Tibial nerve (tissue), 4 donors: Measurements from ENCODE around the gene IER5. TPM values are rescaled to one million over a fixed set of nuclear protein-coding genes. Genes with fewer than 3 reads are reported as not detected.
"Not testable (repeated sequence)": the region's sequence is repeated elsewhere in the genome, so short reads cannot be mapped to it uniquely, and the experiment has no call there.

Source experiments
- DNase-seq, 2 donors: peaks; one replicate each; pipeline ENCODE4 v3.0.0-alpha.2; 2019; ENCODE audit warnings: low spot score in 2 of 2
- H3K27ac ChIP-seq, 4 donors: fragments of 200-600 bp; sonication (generic) in 3 of 4; one replicate each; pipeline ENCODE4 v1.5.1; 2017 to 2019; ENCODE audit warnings: mild to moderate bottlenecking in 1 of 4
- H3K27me3 ChIP-seq, 2 donors: fragments of 200-600 bp; sonication (generic) in 1 of 2; one replicate each; pipeline versions ENCODE4 v1.5.1 to v1.6.0; 2017 to 2019
- H3K36me3 ChIP-seq, 3 donors: fragments of 200-600 bp; sonication (generic); one replicate each; pipeline ENCODE4 v1.5.1; 2018 to 2019
- H3K4me1 ChIP-seq, 4 donors: fragments of 200-600 bp; sonication (generic) in 3 of 4; one replicate each; pipeline ENCODE4 v1.5.1; 2017 to 2019
- H3K4me3 ChIP-seq, 4 donors: fragments of 200-600 bp; sonication (generic) in 3 of 4; one replicate each; pipeline ENCODE4 v1.5.1; 2017 to 2019; ENCODE audit warnings: mild to moderate bottlenecking in 1 of 4, moderate library complexity in 1 of 4
- H3K9me3 ChIP-seq, 4 donors: fragments of 200-600 bp; sonication (generic) in 3 of 4; one replicate each; pipeline ENCODE4 v1.5.1; 2017 to 2019
- EP300 ChIP-seq, 2 donors: sonication (generic); formaldehyde crosslinking; IDR thresholded peaks; one replicate each; pipeline ENCODE4 v1.6.1; 2017; ENCODE audit warnings: antibody characterized with exemption in 2 of 2, mild to moderate bottlenecking in 1 of 2
- POLR2A ChIP-seq, 2 donors: fragments of 450-650 bp; IDR thresholded peaks; one replicate each; pipeline ENCODE4 v1.6.1; 2017; ENCODE audit warnings: antibody characterized with exemption in 2 of 2, mild to moderate bottlenecking in 2 of 2, moderate library complexity in 2 of 2
- WGBS, 2 donors: methylation state at CpG; one replicate each; pipeline ENCODE4 v1.1.5; 2018; 5-methylcytosine and 5-hydroxymethylcytosine counted together
- total RNA-seq, 4 donors: library from RNA; depleted of rRNA; stranded (reverse); fragments of >200 nt; gene quantifications; one replicate each; pipeline ENCODE4 v1.1.0, GENCODE V29; 2016
- TF ChIP-seq, protein P1 (sequence below), 5 experiments: fragments of 200-600 bp in 3 of 5; fragments of 450-650 bp in 2 of 5; sonication (generic) in 3 of 5; IDR thresholded peaks; one replicate each; pipeline ENCODE4 v1.5.1; 2016 to 2019; ENCODE audit warnings: antibody characterized with exemption in 5 of 5, mild to moderate bottlenecking in 3 of 5, moderate library complexity in 2 of 5

Gene IER5
- 10 to 100 TPM in 3 of 4 donors, 1 to 10 TPM in 1; 8.1 to 16.3 (median 13.1) TPM for total RNA-seq

DNA sequence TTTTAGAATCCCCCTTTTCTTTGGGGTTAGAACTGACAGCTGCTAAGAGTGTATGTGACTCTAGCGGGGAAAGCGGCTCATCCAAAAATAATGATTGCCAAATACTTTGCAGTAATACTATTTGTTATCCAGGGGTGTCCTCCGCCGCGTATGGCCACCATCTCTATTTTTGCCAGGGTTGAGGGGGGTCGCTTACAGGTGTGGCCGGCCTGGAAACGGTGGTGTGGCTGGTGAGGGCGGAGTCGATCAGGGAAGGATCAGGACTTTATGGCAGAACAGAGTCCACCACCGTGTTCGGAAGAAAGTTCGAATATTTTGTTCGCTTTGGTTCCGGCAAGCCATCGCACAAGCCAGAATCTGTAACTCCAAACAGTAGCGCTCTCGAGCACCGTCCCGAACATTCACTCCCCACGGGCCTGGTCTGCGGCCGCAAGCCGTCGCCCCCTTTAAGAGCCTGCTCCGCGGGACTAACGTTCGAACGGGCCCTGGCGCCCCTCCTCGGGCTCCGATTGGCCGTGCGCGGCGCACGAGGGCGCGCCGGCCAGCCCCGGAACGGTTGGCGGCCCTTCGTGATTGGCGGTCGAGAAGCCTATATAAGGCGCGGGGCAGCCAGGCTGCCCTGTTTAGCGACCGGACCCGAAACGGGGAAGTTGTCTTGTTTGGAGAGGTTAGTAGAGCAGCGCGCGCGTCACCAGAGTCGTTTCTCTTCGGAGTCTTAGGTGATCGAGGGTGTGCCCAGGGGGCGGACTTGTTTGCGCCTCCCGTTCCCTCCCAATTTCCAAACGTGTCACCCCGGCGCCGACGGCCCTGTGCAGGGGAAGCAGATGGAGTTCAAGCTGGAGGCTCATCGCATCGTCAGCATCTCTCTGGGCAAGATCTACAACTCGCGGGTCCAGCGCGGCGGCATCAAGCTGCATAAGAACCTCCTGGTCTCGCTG is at the start of gene IER5:
TSS of gene IER5 (plus strand) at position 622 of the 938 bp plus-strand sequence. CDS start at position 825, 203 bp downstream.
- no peaks in the 10 kb centered on the region for H3K36me3 ChIP-seq
- no peaks in the 10 kb centered on the region for H3K9me3 ChIP-seq
- WGBS, 2 donors, result 5 to 6% methylated on average over 37 to 40 of the region's 76 CpGs

GRCh38 chr1:181040284-181040865 is 48.1 kb upstream of the IER5 start:
- Histone ChIP-seq H3K4me3 (no peak overlapping the region), H3K9me3 (no peaks in the 10 kb centered on the region), H3K27ac (no peak overlapping the region), H3K36me3 (peaks cover 0 to 6% (median 0%) of the 10 kb centered on the region in 3 donors), H3K4me1 (peaks cover 0 to 19% (median 6%) of the 10 kb centered on the region in 4 donors), H3K27me3 (no peaks in the 10 kb centered on the region)
- no peak for TF ChIP-seq EP300 (IDR thresholded peaks at IDR 0.05)
- TF ChIP-seq POLR2A (IDR thresholded peaks at IDR 0.05), result no peak
- TF ChIP-seq, protein P1, sequence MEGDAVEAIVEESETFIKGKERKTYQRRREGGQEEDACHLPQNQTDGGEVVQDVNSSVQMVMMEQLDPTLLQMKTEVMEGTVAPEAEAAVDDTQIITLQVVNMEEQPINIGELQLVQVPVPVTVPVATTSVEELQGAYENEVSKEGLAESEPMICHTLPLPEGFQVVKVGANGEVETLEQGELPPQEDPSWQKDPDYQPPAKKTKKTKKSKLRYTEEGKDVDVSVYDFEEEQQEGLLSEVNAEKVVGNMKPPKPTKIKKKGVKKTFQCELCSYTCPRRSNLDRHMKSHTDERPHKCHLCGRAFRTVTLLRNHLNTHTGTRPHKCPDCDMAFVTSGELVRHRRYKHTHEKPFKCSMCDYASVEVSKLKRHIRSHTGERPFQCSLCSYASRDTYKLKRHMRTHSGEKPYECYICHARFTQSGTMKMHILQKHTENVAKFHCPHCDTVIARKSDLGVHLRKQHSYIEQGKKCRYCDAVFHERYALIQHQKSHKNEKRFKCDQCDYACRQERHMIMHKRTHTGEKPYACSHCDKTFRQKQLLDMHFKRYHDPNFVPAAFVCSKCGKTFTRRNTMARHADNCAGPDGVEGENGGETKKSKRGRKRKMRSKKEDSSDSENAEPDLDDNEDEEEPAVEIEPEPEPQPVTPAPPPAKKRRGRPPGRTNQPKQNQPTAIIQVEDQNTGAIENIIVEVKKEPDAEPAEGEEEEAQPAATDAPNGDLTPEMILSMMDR (IDR thresholded peaks at IDR 0.05), result no peak
- DNase-seq, result no peak
- 78 to 79% methylated on average over 3 of the region's 3 CpGs for WGBS, 2 donors

More for the DNA sequence above, at the start of gene IER5:
- peaks cover 0 to 43% (median 10%) of the 10 kb centered on the region in 4 donors for H3K4me1 ChIP-seq
- peak within 1 kb of the TSS; percentile 78 to 91 (median 89) for H3K27ac ChIP-seq
- no peaks in the 10 kb centered on the region for H3K27me3 ChIP-seq
- TF ChIP-seq, protein P1 (IDR thresholded peaks at IDR 0.05), result peak in 3 of 5 experiments; percentile 4 to 52 (median 24)
- peak; percentile 76 to 100 for TF ChIP-seq EP300 (IDR thresholded peaks at IDR 0.05)
- TF ChIP-seq POLR2A (IDR thresholded peaks at IDR 0.05), result peak; percentile 100
- H3K4me3 ChIP-seq, result peak within 1 kb of the TSS; percentile 75 to 85 (median 82)
- DNase-seq, result peak; percentile 94 to 98

- Histone ChIP-seq H3K4me3 (no peak overlapping the region), H3K9me3 (no peaks in the 10 kb centered on the region), H3K27ac (no peak overlapping the region), H3K27me3 (no peaks in the 10 kb centered on the region), H3K4me1 (peaks cover 0 to 9% (median 3%) of the 10 kb centered on the region in 4 donors), H3K36me3 (peaks cover 0 to 21% (median 0%) of the 10 kb centered on the region in 3 donors)
- DNase-seq, result peak in 1 of 2 donors; percentile 28
- WGBS, 2 donors, result 88 to 94% methylated on average over 5 of the region's 5 CpGs
- TF ChIP-seq POLR2A (IDR thresholded peaks at IDR 0.05) (no peak), EP300 (IDR thresholded peaks at IDR 0.05) (peak in 1 of 2 donors; percentile 24)
Observed at GRCh38 chr1:181043025-181043888, 45.2 kb upstream of the IER5 start.

DNA sequence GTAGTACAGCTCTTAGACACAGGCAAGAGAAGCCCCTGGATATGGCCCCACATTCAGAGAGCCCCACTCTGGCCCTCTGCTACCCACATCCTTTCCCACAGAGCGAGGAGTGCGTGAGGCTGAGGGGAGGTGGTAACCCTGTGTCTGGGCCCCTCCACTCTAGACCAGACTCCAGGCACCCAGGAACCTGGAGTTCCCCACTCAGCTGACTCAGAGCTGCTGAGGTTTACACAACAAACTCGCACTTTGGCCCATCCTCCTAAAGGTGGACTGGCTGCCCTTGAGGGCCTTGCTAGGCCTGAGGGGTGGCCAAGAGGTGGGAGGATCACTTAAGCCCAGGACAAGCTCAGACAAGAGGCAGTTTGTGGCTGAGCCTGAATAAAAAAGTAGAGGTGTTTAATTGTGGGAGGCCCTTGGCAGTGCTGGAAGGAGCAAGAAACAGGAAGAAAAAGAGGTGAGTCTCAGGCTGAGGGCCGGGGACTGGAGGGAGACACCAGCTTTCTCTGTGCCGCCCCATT is 44.0 kb upstream of the IER5 start:
- Histone ChIP-seq H3K27me3 (no peaks in the 10 kb centered on the region), H3K36me3 (peaks cover 0 to 26% (median 0%) of the 10 kb centered on the region in 3 donors), H3K27ac (no peak overlapping the region), H3K4me1 (peaks cover 0 to 9% (median 3%) of the 10 kb centered on the region in 4 donors), H3K9me3 (no peaks in the 10 kb centered on the region), H3K4me3 (no peak overlapping the region)
- WGBS, 2 donors, result 83 to 86% methylated on average over 5 of the region's 5 CpGs
- no peak for DNase-seq
- TF ChIP-seq, protein P1 (IDR thresholded peaks at IDR 0.05), result no peak
- TF ChIP-seq POLR2A (IDR thresholded peaks at IDR 0.05) (no peak), EP300 (IDR thresholded peaks at IDR 0.05) (no peak)

DNA sequence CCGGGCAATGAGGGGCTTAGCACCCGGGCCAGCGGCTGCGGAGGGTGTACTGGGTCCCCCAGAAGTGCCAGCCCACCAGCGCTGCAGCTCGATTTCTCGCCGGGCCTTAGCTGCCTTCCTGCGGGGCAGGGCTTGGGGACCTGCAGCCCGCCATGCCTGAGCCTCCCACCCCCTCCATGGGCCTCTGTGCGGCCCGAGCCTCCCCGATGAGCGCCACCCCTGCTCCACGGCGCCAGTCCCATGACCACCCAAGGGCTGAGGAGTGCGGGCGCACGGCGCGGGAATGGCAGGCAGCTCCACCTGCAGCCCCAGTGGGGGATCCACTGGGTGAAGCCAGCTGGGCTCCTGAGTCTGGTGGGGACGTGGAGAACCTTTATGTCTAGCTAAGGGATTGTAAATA is 42.6 kb upstream of the IER5 start:
- not testable (repeated sequence) for H3K9me3 ChIP-seq, DNase-seq, H3K27me3 ChIP-seq, H3K4me1 ChIP-seq, H3K27ac ChIP-seq, H3K4me3 ChIP-seq
- WGBS, 2 donors, result 96 to 97% methylated on average over 18 to 22 of the region's 22 CpGs
- H3K36me3 ChIP-seq, result peaks cover 0 to 34% (median 0%) of the 10 kb centered on the region in 3 donors
